DMS53 (cell line): ENCODE measurements around the gene SOX5.
"Not testable (repeated sequence)": the region's sequence is repeated elsewhere in the genome, so short reads cannot be mapped to it uniquely, and the experiment has no call there.

Source experiments
- DNase-seq: peaks from one replicate; lab custom pipeline; 2025; lab: John Stamatoyannopoulos, UW

Gene SOX5

DNA sequence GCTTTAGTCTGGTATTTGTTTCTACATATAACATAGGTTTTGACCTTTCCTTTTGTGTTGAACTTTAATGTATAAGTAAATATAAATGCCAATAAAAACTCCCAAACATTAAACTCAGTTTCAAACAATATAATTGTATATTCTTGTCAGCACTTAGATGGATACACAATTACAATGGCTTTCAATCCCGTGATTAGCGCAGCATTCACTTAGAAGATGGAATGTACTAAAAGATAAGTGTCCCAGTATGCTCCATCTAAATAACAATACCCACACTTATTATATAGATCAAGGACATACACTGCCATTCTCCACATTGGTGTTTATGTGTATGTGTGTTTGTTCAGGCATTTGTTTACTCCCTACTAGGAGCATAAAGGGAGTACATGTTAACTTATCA is 193.1 kb downstream of the SOX5 start:
- no peak for DNase-seq

DNA sequence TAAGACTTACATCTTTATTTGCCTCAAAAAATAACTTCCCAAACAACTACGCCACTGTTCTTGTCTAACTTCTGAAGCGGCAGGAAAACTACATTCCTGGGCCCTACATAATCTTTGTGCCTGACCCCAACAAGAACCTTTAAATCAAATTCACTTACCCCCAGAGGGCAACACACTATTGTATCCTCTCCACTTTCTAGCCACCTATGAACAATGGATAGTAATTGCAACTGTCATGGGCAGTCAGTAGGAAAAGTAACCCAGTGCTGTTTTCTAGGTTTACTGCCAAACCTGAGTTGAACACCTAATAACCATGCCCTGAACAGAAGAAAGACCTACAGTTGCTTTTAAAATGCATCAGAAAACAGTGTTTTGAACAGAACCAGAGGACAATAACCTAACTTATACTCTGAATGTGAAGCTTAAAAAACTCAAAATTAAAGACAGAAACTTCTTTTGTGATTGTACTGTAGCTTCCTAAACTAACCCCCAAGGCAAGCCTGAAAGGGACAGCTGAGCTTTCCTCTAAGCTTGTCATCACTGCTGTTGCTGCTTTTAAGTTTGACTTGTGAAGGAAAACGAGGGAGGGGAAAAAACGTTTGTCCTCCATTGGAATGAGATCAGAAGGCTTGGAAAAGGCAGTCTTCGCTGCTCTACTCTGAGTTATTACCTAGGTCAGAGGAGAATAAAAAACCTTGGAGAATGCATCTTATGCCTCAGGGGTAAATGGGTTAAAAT is 195.7 kb downstream of the SOX5 start:
- no peak for DNase-seq

DNA sequence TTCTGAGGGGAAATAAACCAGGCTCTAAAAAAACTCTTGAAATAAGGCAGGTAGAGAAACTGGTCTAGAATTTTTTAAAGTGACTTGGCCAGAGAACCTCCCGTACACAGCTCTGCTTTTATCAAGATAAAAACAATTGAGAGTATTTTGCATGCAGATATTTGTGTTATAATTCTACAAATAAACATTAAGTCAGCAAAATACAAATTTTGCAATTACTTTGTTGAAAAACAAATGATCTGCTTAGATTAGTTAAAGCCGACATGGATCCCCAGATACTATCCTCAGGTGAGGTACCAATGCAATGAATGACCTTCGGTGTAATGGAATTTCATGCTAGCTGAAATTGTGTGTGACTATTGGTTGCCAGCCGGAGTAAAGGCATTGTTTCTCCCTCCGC is 197.2 kb downstream of the SOX5 start:
- no peak for DNase-seq

DNA sequence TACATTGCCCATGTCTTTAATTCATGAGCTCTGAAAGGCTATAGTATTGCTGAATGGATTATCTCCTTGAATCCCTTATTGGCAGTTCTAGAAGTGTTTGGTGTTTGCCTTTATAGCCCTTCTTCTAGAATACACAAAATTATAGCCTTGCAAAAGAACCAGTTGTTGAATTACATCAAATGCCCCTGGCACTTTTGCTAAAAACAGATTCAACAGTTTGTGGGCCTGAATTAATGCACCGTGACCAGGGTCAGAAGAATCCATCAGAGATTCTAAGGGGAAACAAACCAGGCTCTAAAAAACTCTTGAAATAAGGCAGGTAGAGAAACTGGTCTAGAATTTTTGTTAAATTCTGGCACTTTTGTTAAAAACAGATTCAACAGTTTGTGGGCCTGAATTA is 197.8 kb downstream of the SOX5 start:
- DNase-seq: no peak

DNA sequence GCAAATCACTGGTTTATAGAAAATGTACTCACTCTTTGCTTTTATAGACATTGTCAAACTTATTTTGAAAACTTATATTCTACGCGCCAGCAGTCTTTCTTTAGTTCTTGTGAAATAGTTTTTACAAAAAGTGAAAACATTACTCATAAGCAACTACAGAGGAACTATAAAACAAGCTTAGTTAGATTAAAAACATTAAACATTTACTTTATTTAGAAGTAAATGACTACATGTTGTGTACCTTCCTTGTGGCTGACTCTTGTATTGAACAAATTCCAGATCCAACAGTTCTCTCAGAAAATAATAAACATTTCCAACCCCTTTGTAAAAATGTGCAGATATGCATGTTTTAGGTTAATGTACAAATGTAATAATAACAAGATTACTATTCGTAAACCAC is 198.5 kb downstream of the SOX5 start:
- DNase-seq: no peak

DNA sequence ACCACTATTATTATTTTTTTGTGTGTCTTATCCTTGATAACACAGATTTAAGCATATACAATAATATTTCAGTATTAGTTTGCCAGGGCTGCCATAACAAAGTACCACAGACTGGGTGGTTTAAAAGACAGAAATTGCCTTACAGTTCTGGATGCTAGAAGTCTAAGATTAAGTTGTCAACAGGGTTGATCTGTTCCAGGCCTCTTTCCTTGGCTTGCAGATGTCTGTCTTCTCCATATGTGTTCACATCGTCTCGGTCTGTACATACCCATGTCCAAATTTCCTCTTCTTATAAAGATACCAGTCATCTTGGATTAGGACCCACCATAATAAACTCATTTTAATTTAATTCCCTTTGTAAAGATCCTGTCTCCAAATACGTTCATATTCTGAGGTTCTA is 204.8 kb downstream of the SOX5 start:
- no peak for DNase-seq

DNA sequence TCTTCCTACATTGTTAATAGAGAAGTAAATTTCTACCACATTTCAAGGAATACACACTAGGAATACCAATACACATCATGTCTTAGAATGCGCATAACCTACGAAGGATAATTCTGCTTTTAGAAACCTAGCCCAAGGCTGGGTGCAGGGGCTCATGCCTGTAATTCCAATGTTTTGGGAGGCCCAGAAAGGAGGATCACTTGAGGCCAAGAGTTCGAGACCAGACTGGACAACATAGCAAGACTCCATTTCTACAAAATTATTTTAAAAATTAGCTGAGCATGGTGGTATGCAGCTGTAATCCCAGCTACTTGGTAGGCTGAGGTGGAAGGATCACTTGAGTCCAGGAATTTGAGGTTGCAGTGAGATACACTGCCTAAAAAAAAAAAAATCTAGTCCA is 206.9 kb downstream of the SOX5 start:
- DNase-seq: no peak

DNA sequence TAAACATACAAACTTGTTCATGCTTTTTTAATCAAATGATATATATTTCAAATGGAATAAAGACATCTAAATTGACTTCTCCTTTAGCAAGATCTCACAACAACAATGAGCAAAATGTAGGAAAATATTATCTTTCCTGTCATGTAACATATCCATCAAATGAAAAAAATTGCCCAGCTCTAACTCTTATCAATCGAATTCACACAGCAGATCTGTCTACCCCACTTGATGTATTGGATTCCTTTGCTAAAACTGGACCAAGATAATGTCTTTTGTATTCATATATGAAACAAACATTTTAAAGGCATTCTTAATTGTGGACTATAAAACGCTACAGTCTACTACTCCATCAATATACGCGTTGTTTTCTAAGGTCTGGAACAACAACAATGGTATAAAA is 218.0 kb downstream of the SOX5 start:
- no peak for DNase-seq

DNA sequence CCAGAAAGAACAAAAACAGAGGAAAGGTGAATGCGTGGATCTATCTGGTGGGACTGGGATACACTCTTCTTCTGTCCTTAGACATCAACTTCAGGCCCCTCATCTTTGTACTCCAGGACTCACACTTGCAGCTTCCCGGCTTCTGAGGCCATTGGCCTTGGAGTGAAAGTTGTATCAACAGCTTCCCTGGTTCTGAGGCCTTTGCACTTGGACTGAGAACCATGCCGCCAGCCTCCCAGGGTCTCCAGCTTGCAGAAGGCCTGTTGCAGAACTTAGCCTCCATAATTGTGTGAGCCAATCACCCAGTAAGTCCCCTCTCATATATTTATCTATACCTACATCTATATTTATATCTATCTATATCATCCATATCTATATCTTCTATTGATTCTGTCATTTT is 218.4 kb downstream of the SOX5 start:
- DNase-seq: no peak

DNA sequence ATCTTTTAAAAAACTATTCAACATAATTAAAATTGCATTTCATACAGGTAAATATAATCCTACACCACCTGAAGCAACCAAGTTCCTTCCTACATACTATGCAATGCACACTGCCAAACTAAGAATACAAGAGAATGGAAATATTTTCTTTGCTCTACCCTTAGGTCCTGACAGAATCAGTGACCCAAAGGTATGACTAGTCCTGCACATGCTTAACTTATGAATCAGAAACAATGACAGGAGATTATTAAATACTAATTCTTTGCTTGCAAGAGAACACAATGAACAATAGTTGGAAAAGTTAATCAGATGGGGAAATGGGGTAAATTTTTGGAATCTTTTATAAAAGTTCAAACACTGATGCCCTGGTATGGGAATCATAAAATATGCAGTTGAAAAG is 220.1 kb downstream of the SOX5 start:
- no peak for DNase-seq

DNA sequence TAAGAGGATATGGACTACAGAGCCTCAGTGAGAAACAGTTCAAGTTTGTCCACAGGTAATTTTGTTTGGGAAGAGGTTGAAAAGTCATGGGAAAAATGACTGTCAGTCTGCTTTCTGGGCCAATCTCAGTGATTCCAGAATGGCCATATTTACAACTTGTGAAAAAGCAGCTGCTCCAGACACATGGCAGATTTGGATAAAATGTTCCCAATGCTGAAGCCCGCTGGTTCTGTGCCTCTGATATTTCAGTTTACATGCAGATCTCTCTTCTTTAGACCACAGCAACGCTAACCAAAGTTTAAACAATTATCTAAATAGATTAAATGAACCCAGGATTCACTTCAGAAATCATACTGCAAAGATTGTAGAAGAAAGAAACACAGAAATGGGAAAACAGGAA is 222.8 kb downstream of the SOX5 start:
- DNase-seq: no peak

DNA sequence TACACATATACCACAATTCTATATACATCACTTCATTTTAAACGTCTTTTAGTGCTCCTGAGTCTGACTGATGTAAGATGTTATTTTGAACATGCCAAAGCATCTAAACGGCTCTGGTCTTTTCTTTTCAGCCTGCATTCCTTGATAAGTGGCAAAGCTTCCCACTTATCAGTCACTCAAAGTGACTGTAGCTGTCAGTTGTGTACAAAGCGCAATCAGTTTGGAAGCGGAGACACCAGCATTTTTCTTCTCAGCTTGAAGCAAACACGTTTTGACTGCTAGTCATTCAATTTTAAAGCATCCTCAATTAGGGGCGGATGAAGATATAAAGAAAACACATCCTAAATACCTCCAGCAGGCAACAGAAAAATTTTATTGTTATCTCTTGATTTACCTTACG is 226.8 kb downstream of the SOX5 start:
- DNase-seq: no peak

DNA sequence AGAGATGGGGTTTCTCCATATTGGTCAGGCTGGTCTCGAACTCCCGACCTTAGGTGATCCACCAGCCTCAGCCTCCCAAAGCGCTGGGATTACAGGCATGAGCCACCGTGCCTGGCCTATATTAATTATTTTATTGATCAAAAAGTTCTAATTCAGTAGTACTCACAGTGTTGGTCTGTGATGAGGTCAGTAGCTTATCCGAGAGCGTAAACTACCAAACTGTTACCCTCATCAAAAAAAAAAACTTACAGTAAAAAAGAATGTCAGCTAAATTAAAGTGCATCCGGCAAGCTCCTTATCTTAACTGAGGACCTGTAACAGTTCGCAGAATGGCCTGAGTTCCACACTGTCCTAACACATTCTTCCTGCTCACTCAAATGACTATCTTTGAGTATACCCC is 228.2 kb downstream of the SOX5 start:
- no peak for DNase-seq

DNA sequence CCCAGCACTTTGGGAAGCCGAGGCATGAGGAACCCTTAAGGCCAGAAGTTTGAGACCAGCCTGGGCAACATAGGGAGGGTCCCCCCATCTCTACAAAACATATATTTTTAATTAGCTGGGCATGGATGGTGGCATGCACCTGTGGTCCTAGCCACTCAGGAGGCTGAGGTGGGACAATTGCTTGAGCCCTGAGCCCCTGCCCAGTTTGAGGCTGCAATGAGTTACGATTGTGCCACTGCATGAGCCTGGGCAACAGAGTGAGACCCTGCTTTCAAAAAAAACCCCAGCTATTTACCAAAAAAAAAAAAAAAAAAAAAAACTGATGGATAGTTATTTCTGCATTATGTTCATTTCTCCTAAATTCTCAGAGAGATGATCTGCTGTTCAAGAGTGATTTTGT is 230.0 kb downstream of the SOX5 start:
- DNase-seq: no peak

DNA sequence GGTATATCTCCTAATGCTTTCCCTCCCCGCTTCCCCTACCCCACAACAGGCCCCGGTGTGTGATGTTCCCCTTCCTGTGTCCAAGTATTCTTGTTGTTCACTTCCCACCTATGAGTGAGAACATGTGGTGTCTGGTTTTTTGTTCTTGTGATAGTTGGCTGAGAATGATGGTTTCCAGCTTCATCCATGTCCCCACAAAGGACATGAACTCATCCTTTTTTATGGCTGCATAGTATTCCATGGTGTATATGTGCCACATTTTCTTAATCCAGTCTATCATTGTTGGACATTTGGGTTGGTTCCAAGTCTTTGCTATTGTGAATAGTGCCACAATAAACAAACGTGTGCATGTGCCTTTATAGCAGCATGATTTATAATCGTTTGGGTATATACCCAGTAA is 239.1 kb downstream of the SOX5 start:
- not testable (repeated sequence) for DNase-seq

DNA sequence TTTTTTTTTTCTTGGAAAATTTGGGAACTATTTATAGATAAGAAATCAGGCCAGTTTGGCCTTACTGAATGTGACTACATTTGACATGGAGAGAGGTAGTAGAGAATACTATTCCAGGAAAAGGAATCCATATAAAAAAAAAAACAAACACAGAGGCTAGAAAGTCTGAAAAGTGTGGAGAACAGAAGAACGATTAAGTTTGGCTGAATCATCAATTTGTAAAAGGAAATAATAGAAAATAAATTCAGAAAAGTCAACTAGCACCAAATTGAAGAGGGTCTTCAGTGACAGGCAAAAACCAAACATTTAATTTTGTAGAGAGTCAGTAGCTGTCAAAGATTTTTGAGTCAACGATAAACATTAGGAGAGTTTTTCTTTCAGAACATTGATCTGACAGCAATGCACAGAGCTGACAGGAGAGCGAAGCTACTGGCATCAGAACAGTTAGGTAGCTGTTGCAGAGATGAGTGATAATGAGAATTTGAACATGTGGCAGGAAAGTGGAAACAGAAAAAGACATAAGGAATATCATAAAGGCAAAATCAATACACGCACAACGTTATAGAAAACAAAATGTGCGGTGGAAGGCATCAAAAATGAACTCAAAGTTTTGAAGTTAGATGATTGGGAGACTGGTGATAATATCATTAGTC is 241.2 kb downstream of the SOX5 start:
- no peak for DNase-seq

DNA sequence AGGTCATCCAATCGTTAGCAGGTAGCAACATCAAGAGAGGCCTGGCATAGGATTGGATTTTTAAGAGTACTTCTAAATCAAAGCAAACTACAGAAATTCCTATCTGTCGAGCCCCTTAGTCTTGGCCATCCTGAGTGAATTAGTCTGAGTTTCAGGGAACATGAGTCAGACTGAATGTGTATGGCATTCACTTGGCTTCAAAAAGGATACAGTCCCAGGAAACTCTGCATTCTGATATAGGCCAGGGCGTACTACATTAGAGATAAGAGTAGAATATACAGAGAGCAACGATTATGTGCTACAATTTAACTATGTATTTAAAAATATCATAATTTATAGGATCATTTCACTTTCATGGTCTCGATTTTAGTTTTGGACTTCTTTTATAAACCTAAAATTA is 242.2 kb downstream of the SOX5 start:
- no peak for DNase-seq

DNA sequence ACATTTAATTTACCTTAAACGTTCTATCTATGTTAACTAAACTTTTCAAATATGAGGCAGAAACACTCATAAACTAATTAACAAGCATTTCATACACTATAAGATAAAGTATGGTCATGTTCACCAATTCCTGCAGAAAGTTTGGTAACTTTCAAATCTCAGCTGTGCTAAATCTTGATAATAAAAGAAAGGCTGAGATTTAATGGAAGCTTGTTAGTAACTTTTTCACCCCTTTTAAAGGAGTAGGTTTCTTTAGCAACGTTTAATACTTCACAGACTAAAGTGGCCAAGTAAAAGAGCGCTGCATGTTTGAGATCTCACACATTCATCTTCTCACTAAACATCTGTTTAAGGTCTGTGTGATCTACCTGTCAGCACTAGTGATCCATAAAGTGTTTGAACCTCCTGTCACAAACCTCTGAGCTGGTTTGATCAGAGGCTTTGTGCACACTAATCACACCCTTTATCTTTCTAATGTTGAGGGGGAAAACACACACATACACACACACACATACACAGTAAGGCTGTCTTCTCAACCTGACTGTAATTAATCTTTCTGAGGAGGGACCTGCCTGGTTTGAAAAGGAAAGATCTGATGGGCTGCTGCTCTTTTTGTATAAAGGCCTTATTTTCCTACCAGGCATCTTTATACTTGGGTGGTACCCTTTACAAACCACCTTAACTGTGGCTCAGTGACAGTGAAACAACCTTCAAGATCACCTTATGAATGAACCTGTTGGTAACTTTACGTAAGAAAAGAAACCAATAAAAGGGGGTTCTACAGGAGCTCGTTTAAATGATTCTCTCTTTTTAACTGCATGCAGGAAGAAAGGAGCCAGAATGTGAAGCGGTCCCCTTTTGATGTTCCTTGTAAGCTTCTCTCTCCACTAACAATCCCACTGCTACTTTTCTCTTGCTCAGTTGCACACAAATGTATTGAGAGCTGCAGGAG is 244.2 kb downstream of the SOX5 start:
- DNase-seq: no peak

DNA sequence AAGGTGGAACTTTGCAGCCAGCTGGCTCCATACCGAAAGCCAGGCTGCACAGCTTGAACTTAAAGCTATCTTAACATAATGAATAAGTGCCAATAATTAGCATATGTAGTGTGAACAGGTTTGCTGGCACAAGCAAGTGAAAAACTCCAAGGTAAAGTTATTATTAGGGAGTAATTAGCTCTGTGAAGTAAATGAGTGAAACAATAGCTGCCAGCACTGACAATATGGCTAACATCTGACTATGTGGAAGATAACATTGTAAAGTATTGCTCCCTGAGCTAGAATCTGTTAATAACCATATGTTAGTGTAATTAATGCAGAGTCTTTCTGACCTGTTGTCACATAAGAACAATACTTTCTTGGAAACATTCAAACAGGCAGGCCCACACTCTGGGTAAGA is 246.4 kb downstream of the SOX5 start:
- DNase-seq: no peak

DNA sequence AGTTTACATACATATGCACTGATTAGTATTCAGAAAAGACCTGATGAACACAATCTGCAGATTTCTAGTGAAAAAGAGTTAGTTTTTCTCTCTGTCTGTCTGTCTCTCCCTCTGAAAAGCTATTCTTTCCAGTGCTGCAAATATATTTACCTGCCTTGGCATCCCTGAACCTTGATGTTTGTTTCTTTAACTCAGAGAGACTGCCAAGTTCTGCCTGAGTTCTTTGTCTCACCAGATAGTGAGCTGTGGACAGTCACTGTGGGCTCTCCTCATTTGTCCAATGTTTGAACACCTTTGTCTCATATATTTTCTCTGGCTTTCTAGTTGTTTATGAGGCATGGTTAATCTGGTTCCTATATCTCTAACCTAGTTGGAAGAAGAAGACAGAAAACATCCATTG is 250.4 kb downstream of the SOX5 start:
- DNase-seq: no peak

DNA sequence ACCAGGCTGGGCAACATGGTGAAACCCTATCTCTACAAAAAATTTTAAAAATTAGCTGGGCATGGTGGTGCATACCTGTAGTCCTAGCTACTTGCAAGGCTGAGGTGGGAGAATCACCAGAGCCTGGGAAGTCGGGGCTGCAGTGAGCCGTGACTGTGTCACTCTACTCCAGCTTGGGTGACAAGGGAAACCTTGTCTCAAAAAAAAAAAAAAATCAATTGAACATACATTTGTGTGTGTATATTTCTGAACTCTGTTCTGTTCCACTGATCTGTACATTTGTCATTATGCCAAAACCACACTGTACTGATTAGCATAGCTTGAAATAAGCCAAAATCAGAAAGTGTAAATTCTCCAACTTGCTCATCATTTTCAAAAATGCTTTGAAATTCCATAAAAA is 254.6 kb downstream of the SOX5 start:
- DNase-seq: no peak

DNA sequence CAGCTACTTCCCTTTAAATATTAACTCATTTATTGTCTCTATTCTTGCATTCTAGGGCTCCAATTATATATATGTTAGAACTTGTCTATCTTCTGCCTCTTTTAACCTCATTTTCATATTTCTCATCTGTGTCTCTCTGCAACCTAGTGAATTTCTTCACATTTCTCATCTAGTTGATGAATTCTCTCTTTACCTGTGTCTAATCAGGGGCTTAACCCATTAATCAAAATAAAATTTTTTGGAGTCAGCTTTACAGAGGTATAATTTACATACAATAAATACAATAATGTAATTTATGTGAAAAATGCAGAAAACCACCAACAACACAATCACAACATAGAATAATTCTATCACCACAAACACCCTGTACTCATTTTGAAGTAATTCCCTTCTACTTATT is 255.2 kb downstream of the SOX5 start:
- DNase-seq: no peak

DNA sequence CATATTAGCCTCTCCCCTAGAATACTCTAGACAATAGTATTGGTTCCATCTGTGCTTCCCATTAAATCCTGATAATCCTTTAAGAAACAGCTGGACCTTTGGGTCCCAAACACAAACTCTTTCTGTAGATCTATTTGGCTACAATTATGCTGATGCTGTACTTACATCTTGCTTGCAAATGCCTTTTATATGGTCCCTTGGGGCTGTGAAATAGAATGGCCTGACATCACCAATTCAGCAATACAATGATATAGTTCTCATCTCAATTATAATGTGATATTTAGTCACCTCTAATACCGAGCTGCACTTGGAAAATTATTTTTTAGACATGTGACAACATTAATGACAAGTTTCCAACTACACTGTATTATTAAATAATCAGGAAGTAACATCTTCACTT is 261.5 kb downstream of the SOX5 start:
- no peak for DNase-seq
